Activated CD8-positive, alpha-beta T cell treated with anti-CD3 and anti-CD28 coated beads for 36 hours (primary cell): Measurements from ENCODE around the gene TNFAIP8L1. TPM values are rescaled to one million over a fixed set of nuclear protein-coding genes. Genes with fewer than 3 reads are reported as not detected.

Experiments
- ATAC-seq: fragments of 200-7000 bp; cut with Tn5 transposase; one replicate; pipeline ENCODE4 v1.10.0; 2021; ENCODE audit warnings: mild to moderate bottlenecking, moderate library complexity
- CTCF ChIA-PET: fragments of 350-600 bp; sonication (Branson Sonifier 250); formaldehyde crosslinking; loops from one replicate; lab custom pipeline; 2021; ENCODE audit warnings: antibody characterized with exemption; lab: Charles Lee
- POLR2A ChIA-PET: fragments of 350-600 bp; sonication (Branson Sonifier 250); formaldehyde crosslinking; loops from one replicate; lab custom pipeline; 2021; ENCODE audit warnings: antibody characterized with exemption; lab: Charles Lee
- DNase-seq: peaks from one replicate; pipeline ENCODE4 v3.0.0-alpha.2; 2020
- H3K27ac Mint-ChIP-seq: one replicate; pipeline ENCODE4 v1.8.0; 2021; ENCODE audit warnings: mild to moderate bottlenecking, mixed read lengths
- H3K27me3 Mint-ChIP-seq: one replicate; pipeline ENCODE4 v1.8.0; 2021; ENCODE audit warnings: mixed read lengths
- H3K36me3 Mint-ChIP-seq: one replicate; pipeline ENCODE4 v1.8.0; 2021; ENCODE audit warnings: low read depth, mixed read lengths
- H3K4me1 Mint-ChIP-seq: one replicate; pipeline ENCODE4 v1.8.0; 2021; ENCODE audit warnings: low read depth, mixed read lengths
- H3K4me3 Mint-ChIP-seq: one replicate; pipeline ENCODE4 v1.8.0; 2021; ENCODE audit warnings: mild to moderate bottlenecking, moderate library complexity, mixed read lengths
- H3K9me3 Mint-ChIP-seq: one replicate; pipeline ENCODE4 v1.8.0; 2021; ENCODE audit warnings: mixed read lengths
- intact Hi-C: fragments of 100-400 bp; cut with micrococcal nuclease; formaldehyde crosslinking; loops from one replicate; pipeline ENCODE4 v1.10.0; 2022
- total RNA-seq, 2 experiments: library from RNA; stranded (reverse); gene quantifications; one replicate each; pipeline ENCODE4 v1.2.3, GENCODE V29; 2021
- TF ChIP-seq, protein P1 (sequence below): fragments of 200-600 bp; IDR thresholded peaks from one replicate; pipeline ENCODE4 v1.8.0; 2022; ENCODE audit warnings: antibody characterized with exemption, mild to moderate bottlenecking

TNFAIP8L1 gene
- total RNA-seq, 2 experiments from 2014 or later = 13.5 to 13.7 TPM

DNA sequence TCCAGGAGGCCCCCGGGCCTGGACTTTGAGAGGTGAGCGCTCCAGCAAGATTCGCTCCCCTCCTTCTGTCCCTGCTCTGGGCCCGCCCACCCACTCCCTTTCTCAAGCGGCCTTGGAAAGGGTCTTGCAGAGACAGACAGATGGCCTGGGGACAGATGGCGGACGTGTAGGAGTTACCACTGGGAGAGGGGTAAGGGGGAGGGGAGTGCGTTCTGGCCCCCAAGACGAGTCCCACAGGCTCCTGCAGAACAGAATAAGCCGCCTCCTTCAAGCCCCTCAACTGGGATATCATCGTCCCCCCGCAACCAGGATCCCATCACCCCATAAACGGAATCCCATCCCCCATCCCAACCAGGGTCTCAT lies 3.6 kb upstream of the TNFAIP8L1 start:
- Mint-ChIP-seq H3K9me3 (no peaks in the 10 kb centered on the region), H3K27ac (no peak overlapping the region), H3K36me3 (no peaks in the 10 kb centered on the region), H3K4me3 (peak overlapping the region; percentile 35), H3K4me1 (peaks cover 32% of the 10 kb centered on the region), H3K27me3 (no peaks in the 10 kb centered on the region)
- intact Hi-C loops = loop anchor here (5.0 kb wide), 1 partner anchor 58 kb away; no protein-coding TSS in a partner anchor
- TF ChIP-seq, protein P1, sequence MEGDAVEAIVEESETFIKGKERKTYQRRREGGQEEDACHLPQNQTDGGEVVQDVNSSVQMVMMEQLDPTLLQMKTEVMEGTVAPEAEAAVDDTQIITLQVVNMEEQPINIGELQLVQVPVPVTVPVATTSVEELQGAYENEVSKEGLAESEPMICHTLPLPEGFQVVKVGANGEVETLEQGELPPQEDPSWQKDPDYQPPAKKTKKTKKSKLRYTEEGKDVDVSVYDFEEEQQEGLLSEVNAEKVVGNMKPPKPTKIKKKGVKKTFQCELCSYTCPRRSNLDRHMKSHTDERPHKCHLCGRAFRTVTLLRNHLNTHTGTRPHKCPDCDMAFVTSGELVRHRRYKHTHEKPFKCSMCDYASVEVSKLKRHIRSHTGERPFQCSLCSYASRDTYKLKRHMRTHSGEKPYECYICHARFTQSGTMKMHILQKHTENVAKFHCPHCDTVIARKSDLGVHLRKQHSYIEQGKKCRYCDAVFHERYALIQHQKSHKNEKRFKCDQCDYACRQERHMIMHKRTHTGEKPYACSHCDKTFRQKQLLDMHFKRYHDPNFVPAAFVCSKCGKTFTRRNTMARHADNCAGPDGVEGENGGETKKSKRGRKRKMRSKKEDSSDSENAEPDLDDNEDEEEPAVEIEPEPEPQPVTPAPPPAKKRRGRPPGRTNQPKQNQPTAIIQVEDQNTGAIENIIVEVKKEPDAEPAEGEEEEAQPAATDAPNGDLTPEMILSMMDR = no peak
- ATAC-seq (no peak), DNase-seq (no peak)
- POLR2A ChIA-PET = interaction anchor here (1.2 kb wide), 1 partner anchor 79 kb away, joined by 3 read pairs; no protein-coding TSS in a partner anchor
- CTCF ChIA-PET = interaction anchor here (0.6 to 3.4 kb wide), 23 partner anchors 9 to 165 kb away, joined by 3 to 80 read pairs (median 10); no protein-coding TSS in a partner anchor

DNA sequence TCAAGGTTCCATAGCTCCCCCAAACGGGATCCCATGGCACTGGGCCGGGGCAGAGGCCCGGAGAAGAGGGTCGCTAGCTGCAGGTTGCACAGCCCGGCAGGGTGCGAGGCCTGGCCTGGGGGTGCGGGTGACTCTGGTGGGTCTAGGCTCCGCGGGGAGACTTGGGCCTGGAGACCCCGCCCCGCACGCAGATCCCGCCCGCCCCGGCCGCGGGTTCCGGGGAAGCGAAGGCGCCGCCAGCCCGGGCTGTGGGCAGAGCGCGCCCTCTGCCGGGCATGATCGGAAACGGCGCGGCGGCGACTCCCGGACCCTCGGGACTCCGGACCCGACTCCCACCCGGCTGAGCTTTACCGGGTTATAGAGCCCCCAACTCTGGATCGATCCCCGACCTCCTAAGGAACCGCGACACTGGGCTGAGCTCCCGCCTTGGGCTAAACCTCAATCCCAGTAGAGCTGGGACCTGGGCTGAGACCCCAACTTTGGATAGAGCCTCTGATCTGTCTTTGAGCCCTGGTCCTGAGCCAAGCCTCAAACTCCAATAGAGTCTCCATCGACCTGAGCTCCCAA lies 3.1 kb upstream of the TNFAIP8L1 start:
- Mint-ChIP-seq H3K27ac (no peak overlapping the region), H3K4me3 (peak overlapping the region; percentile 35), H3K36me3 (no peaks in the 10 kb centered on the region), H3K4me1 (peaks cover 35% of the 10 kb centered on the region), H3K27me3 (no peaks in the 10 kb centered on the region), H3K9me3 (no peaks in the 10 kb centered on the region)
- ChIA-PET POLR2A (interaction anchor here (1.2 kb wide), 1 partner anchor 80 kb away, joined by 3 read pairs; no protein-coding TSS in a partner anchor), CTCF (interaction anchor here (0.6 to 3.4 kb wide), 33 partner anchors 10 to 166 kb away, joined by 3 to 80 read pairs (median 7); partner anchors contain the start of genes LRG1, PLIN5 and SEMA6B)
- ATAC-seq (peak; percentile 11), DNase-seq (peak; percentile 78)
- TF ChIP-seq, protein P1 = peak; percentile 85
- intact Hi-C loops = loop anchor here (5.0 kb wide), 1 partner anchor 59 kb away; no protein-coding TSS in a partner anchor

DNA sequence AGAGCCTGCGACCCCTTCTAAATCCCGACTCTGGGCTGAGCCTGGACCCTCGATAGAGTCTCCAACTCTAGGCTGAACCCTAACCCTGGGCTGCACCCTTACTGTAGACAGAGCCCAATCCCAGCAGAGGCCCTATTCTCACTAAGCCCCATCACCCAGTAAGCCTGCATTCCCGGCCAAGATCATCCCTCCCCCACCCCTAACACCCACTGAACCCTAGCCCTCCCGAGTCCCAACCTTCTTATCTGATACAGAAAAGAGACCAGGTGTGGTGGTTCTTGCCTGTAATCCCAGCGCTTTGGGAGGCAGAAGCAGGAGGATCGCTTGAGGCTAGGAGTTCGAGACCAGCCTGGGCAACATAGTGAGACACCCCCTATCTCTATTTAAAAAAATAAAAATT lies 2.6 kb upstream of the TNFAIP8L1 start:
- H3K4me1 Mint-ChIP-seq = peaks cover 37% of the 10 kb centered on the region
- ATAC-seq (no peak), DNase-seq (no peak)
- ChIA-PET POLR2A (interaction anchor here (1.2 kb wide), 1 partner anchor 80 kb away, joined by 3 read pairs; no protein-coding TSS in a partner anchor), CTCF (interaction anchor here (0.7 to 3.4 kb wide), 31 partner anchors 10 to 166 kb away, joined by 3 to 80 read pairs (median 8); partner anchors contain the start of genes LRG1, PLIN5 and SEMA6B)
- no peaks in the 10 kb centered on the region for H3K36me3 Mint-ChIP-seq
- H3K9me3 Mint-ChIP-seq = no peaks in the 10 kb centered on the region
- no peaks in the 10 kb centered on the region for H3K27me3 Mint-ChIP-seq
- intact Hi-C loops = loop anchor here (5.0 kb wide), 1 partner anchor 59 kb away; no protein-coding TSS in a partner anchor
- TF ChIP-seq, protein P1 = no peak
- no peak overlapping the region for H3K27ac Mint-ChIP-seq
- no peak overlapping the region for H3K4me3 Mint-ChIP-seq

DNA sequence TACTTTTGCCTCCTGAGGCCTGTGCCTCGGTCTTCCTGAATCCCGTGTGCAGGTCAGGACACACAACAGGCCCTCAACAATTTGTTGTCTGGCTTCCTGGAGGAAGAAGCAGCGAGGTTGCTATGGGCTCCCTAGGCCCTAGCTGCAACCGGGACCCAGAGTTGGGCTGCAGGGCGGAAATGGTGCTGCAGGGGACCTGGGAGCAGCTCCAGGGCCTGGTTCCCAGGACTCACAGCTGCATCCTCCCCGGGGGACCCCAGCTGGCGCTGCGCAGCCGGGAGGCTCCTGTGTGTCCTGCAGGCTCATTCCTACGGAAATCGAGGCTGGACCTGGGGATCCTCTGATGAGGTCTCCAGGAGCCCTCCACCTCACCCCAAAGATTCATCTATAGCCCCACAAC lies 999 bp upstream of the TNFAIP8L1 start:
- intact Hi-C loops = loop anchor here (5.0 kb wide), 1 partner anchor 61 kb away; no protein-coding TSS in a partner anchor
- Mint-ChIP-seq H3K9me3 (no peaks in the 10 kb centered on the region), H3K4me3 (no peak overlapping the region), H3K27ac (peak overlapping the region; percentile 98), H3K36me3 (no peaks in the 10 kb centered on the region), H3K27me3 (no peaks in the 10 kb centered on the region), H3K4me1 (peaks cover 37% of the 10 kb centered on the region)
- ChIA-PET POLR2A (no interaction called here), CTCF (interaction anchor here (1.0 to 3.4 kb wide), 5 partner anchors 49 to 296 kb away, joined by 3 to 80 read pairs (median 3); no protein-coding TSS in a partner anchor)
- DNase-seq (no peak), ATAC-seq (no peak)
- TF ChIP-seq, protein P1 = no peak
